GM13976 (cell line): ENCODE data around the gene SCLT1.

Source experiments
- DNase-seq: peaks from one replicate; pipeline ENCODE4 v3.0.0; 2012; ENCODE audit warnings: low spot score
- CTCF ChIP-seq: IDR thresholded peaks from 2 replicates; pipeline ENCODE4 v1.5.1; 2012; ENCODE audit warnings: borderline replicate concordance, mild to moderate bottlenecking; ENCODE audit not compliant: insufficient read depth; ENCODE audit errors: extremely low read depth, missing control alignments, control extremely low read depth
- in situ Hi-C: fragments of 300-500 bp; cut with MboI; formaldehyde crosslinking; loops from one replicate; pipeline ENCODE4 v1.12.0; 2022; ENCODE audit warnings: low sequenced_read_pairs, mixed read lengths, inconsistent platforms; ENCODE audit not compliant: unreplicated experiment

The SCLT1 gene

GRCh38 chr4:128858879-128859671 lies 234.3 kb downstream of the SCLT1 start:
- DNase-seq, result no peak
- in situ Hi-C loops, result loop anchor here (25.0 kb wide), 1 partner anchor 672 kb away; no protein-coding TSS in a partner anchor
- TF ChIP-seq CTCF, result no peak

GRCh38 chr4:128856246-128856645 lies 237.1 kb downstream of the SCLT1 start:
- DNase-seq, result no peak
- in situ Hi-C loops, result loop anchor here (25.0 kb wide), 1 partner anchor 669 kb away; no protein-coding TSS in a partner anchor
- TF ChIP-seq CTCF, result no peak

- DNase-seq, result no peak
- in situ Hi-C loops, result loop anchor here (25.0 kb wide), 1 partner anchor 668 kb away; no protein-coding TSS in a partner anchor
- no peak for TF ChIP-seq CTCF
Observed at GRCh38 chr4:128855621-128856020, 237.7 kb downstream of the SCLT1 start.

GRCh38 chr4:128854433-128854832 lies 238.9 kb downstream of the SCLT1 start:
- TF ChIP-seq CTCF, result no peak
- peak; percentile 46 for DNase-seq
- in situ Hi-C loops, result loop anchor here (25.0 kb wide), 1 partner anchor 667 kb away; no protein-coding TSS in a partner anchor

- no peak for DNase-seq
- in situ Hi-C loops, result loop anchor here (25.0 kb wide), 1 partner anchor 666 kb away; no protein-coding TSS in a partner anchor
- TF ChIP-seq CTCF, result no peak
Observed at GRCh38 chr4:128853741-128854140, 239.6 kb downstream of the SCLT1 start.

GRCh38 chr4:128850252-128850651 lies 243.1 kb downstream of the SCLT1 start:
- DNase-seq, result no peak
- TF ChIP-seq CTCF, result no peak
- in situ Hi-C loops, result loop anchor here (25.0 kb wide), 1 partner anchor 663 kb away; no protein-coding TSS in a partner anchor
